GM23248 (cell line): ENCODE measurements around the gene SRSF1.

ENCODE experiments used
- EZH2 ChIP-seq: fragments of 200-600 bp; sonication (generic); IDR thresholded peaks from 2 replicates; pipeline ENCODE4 v1.6.1; 2018; ENCODE audit warnings: antibody characterized with exemption, mild to moderate bottlenecking; ENCODE audit not compliant: insufficient read depth, poor library complexity, severe bottlenecking
- EZH2phosphoT487 ChIP-seq: fragments of 200-600 bp; sonication (generic); IDR thresholded peaks from 2 replicates; pipeline ENCODE4 v1.6.1; 2018; ENCODE audit warnings: antibody characterized with exemption, moderate library complexity, mild to moderate bottlenecking, low read depth; ENCODE audit not compliant: insufficient read depth

DNA sequence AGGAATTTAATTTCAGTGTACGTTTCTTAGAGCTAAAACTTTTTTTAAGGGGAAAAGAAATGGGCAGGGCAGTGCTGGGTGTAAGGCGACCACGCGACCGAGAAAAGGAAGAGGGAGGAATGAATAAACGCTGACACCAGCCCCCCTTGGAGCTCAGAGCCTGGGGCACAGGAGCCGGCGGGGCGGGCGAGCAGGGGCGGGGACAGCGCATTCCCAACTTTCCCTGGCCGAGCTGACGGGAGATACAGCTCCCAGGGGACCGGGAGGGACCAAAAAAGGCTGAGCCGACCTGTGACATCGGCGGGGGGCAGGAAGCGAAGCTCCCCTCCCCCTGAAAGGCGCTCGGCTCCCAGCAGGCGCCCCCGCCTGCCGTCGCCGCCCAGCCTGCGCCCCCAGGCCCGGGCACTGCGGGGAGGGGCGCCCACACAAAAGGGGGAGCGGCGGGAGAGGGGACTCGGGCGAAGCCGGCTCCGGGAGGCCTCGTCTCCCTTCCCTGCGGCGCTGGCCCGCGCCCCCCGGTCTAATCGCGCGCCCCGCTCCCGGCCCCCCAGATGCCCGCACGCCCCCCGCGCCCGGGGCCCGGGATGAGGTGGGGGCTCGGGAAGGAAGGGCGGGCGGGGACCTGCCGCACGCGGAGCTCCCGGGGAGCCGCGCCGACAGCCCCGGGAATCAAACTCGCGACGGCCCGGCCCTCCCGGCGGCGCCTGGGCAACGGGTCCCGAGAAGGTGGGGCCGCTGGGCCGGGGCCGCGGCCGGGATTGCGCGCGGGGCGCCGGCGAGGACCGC, 52.5 kb downstream of the SRSF1 start:
- TF ChIP-seq EZH2 (no peak), EZH2phosphoT487 (no peak)
